Measurements from ENCODE around the gene TMEM255B. TPM values are rescaled to one million over a fixed set of nuclear protein-coding genes. Genes with fewer than 3 reads are reported as not detected.

Gene TMEM255B
- total RNA-seq, 1 experiment from 2014 or later, result 2.8 TPM

GRCh38 chr13:113759525-113760137 lies 605 bp downstream of the TMEM255B start:
- H3K14ac ChIP-seq (ENCODE audit: insufficient read depth, low read length), result no peak overlapping the region; the same call in 1 of the 2 replicates
- H4K20me1 ChIP-seq (ENCODE audit: control insufficient read depth, insufficient read depth, insufficient read length), result no peaks in the 10 kb centered on the region
- H3K27me3 ChIP-seq (ENCODE audit: insufficient read depth, low read length), result peaks cover 9% of the 10 kb centered on the region; the same call in 1 of the 2 replicates
- H3K79me1 ChIP-seq (ENCODE audit: insufficient read depth, low read depth, low read length, poor library complexity, severe bottlenecking), result no peaks in the 10 kb centered on the region
- H3T11ph ChIP-seq (ENCODE audit: low read length), result no peak overlapping the region
- H2AK5ac ChIP-seq (ENCODE audit: insufficient read length, low read length), result no peak overlapping the region
- H3K23me2 ChIP-seq (ENCODE audit: insufficient read length, low read depth, low read length, poor library complexity, severe bottlenecking), result peaks cover 13% of the 10 kb centered on the region
- H3K27me3 Mint-ChIP-seq (ENCODE audit: low read depth), result peaks cover 53% of the 10 kb centered on the region
- no peak overlapping the region for H2BK20ac ChIP-seq (ENCODE audit: low read depth, low read length, poor library complexity, severe bottlenecking)
- no peak overlapping the region for H4K91ac ChIP-seq (ENCODE audit: insufficient read length, low read depth, low read length)
- H3K4me2 ChIP-seq (ENCODE audit: insufficient read depth, insufficient read length, low read length), result peak overlapping the region; percentile 99
- H3K23ac ChIP-seq (ENCODE audit: insufficient read length, low read depth, low read length), result no peak overlapping the region
- H2BK12ac ChIP-seq (ENCODE audit: insufficient read length, low read depth, low read length), result no peak overlapping the region
- H4K8ac ChIP-seq (replicated peaks; ENCODE audit: insufficient read length, low read depth, low read length), result no peak overlapping the region
- H3K56ac ChIP-seq (ENCODE audit: insufficient read length, low read depth, low read length), result no peak overlapping the region
- no peaks in the 10 kb centered on the region for H3K9me3 ChIP-seq (ENCODE audit: control insufficient read depth, low read depth, low read length)
- H3K9me3 Mint-ChIP-seq, result peaks cover 0 to 7% of the 10 kb centered on the region in 2 experiments; a peak in 2 of 5 replicates
- H2BK120ac ChIP-seq (ENCODE audit: low read depth, low read length, poor library complexity, severe bottlenecking), result no peak overlapping the region
- H3K18ac ChIP-seq (ENCODE audit: insufficient read length, low read depth, low read length), result no peak overlapping the region
- no peak overlapping the region for H2AFZ ChIP-seq (ENCODE audit: low read length)
- no peaks in the 10 kb centered on the region for H3K79me2 ChIP-seq (ENCODE audit: insufficient read depth, low read length)
- peak overlapping the region; percentile 78 to 95 for H3K4me3 Mint-ChIP-seq
- peaks cover 15 to 17% of the 10 kb centered on the region in 2 experiments for H3K4me1 Mint-ChIP-seq
- no peak for DNase-seq
- H3K36me3 Mint-ChIP-seq (ENCODE audit: insufficient read depth in 1 of 3, low read depth in 3 of 3), result no peaks in the 10 kb centered on the region; a peak in 1 of 7 replicates
- H3K4ac ChIP-seq (ENCODE audit: low read depth, low read length), result no peak overlapping the region
- no peak overlapping the region for H2BK15ac ChIP-seq (ENCODE audit: low read depth, low read length)
- H2BK5ac ChIP-seq (ENCODE audit: insufficient read length, low read length), result no peak overlapping the region
- H3K27ac Mint-ChIP-seq, result peak overlapping the region in 1 of 3 experiments; percentile 26; a peak in 1 of 7 replicates
- no peak for TF ChIP-seq CTCF (conservative IDR thresholded peaks at IDR 0.05)
- H3K9ac ChIP-seq (ENCODE audit: extremely low read depth, insufficient read length, low read length), result no peak overlapping the region
- no CpG with 5 or more reads among the region's 26 CpGs for WGBS (ENCODE audit: extremely low coverage, insufficient read length, low lambda C conversion rate)
- H4K5ac ChIP-seq (ENCODE audit: insufficient read length, low read depth, low read length), result no peak overlapping the region
- no peak overlapping the region for H3K27ac ChIP-seq (ENCODE audit: insufficient read length, low read depth, low read length)
- no peaks in the 10 kb centered on the region for H3K4me1 ChIP-seq (ENCODE audit: insufficient read depth, low read length)

All from H9 (cell line).